WERI-Rb-1 (cell line): ENCODE measurements around the gene C9.

ENCODE experiments used
- DNase-seq: peaks from one replicate; pipeline ENCODE4 v3.0.0-alpha.2; 2020
- H3K27ac ChIP-seq: fragments of 250-450 bp; sonication (Bioruptor Pico); 2 replicates; pipeline ENCODE4 v1.5.1; 2020; ENCODE audit warnings: mild to moderate bottlenecking, moderate library complexity
- H3K27me3 ChIP-seq: fragments of 250-450 bp; sonication (Bioruptor Pico); 2 replicates; pipeline ENCODE4 v1.5.1; 2021; ENCODE audit warnings: mild to moderate bottlenecking, low read depth, moderate library complexity; ENCODE audit not compliant: insufficient read depth, severe bottlenecking
- H3K36me3 ChIP-seq: fragments of 250-450 bp; sonication (Bioruptor Pico); 2 replicates; pipeline ENCODE4 v1.5.1; 2020; ENCODE audit warnings: mild to moderate bottlenecking, moderate library complexity
- H3K4me3 ChIP-seq: 2 replicates; pipeline ENCODE4 v1.5.1; 2011; ENCODE audit warnings: low read depth, mild to moderate bottlenecking, control low read depth, low read length
- H3K9me3 ChIP-seq: fragments of 250-450 bp; sonication (Bioruptor Pico); 2 replicates; pipeline ENCODE4 v1.5.1; 2021; ENCODE audit warnings: mild to moderate bottlenecking, moderate library complexity; ENCODE audit not compliant: severe bottlenecking
- TF ChIP-seq, protein P1 (sequence below): IDR thresholded peaks from 2 replicates; pipeline ENCODE4 v1.5.1; 2011; ENCODE audit warnings: low read depth, mild to moderate bottlenecking, control low read depth, inconsistent platforms, low read length

C9 gene

DNA sequence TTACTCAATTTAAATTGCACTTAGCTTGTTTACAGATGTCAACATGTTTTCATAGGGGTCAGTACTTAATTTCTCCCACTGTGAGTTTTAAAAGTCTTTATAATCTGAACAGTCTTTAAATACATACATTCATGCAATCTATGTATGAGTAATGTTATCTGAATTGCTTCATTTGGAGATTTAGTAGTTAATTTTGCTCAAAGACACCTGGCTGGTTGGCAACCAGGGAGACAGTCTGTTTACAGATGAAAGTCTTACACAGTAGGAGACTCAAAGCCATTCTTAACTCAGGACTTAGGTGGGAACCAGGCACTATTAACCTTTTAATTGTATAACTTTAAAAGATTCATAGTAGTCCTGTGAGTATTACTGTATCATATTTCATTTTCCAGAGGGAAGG, 31.2 kb upstream of the C9 start:
- Histone ChIP-seq H3K4me3 (no peak overlapping the region), H3K36me3 (no peaks in the 10 kb centered on the region), H3K9me3 (no peaks in the 10 kb centered on the region), H3K27me3 (no peaks in the 10 kb centered on the region), H3K27ac (no peak overlapping the region)
- TF ChIP-seq, protein P1, sequence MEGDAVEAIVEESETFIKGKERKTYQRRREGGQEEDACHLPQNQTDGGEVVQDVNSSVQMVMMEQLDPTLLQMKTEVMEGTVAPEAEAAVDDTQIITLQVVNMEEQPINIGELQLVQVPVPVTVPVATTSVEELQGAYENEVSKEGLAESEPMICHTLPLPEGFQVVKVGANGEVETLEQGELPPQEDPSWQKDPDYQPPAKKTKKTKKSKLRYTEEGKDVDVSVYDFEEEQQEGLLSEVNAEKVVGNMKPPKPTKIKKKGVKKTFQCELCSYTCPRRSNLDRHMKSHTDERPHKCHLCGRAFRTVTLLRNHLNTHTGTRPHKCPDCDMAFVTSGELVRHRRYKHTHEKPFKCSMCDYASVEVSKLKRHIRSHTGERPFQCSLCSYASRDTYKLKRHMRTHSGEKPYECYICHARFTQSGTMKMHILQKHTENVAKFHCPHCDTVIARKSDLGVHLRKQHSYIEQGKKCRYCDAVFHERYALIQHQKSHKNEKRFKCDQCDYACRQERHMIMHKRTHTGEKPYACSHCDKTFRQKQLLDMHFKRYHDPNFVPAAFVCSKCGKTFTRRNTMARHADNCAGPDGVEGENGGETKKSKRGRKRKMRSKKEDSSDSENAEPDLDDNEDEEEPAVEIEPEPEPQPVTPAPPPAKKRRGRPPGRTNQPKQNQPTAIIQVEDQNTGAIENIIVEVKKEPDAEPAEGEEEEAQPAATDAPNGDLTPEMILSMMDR = no peak
- DNase-seq = no peak

DNA sequence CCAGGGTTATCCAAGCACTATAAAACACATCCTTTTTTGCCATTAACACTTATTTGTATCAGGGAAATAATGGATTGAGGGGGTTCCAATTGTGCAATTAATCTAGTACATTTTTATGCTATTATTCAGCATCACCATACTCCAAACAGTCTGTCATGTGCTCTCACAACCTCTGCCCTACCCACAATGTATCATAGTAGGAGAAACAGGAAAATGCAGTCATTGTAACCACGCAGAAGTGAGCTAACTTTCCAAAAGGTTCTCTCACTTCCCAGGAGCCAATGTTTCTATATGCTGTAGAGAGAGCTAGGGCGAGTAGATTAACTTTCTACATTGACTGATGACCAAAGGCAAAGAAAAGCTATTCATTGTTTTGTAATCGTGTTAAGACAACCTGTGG, 30.7 kb upstream of the C9 start:
- Histone ChIP-seq H3K27me3 (no peaks in the 10 kb centered on the region), H3K9me3 (no peaks in the 10 kb centered on the region), H3K4me3 (no peak overlapping the region), H3K36me3 (no peaks in the 10 kb centered on the region), H3K27ac (no peak overlapping the region)
- no peak for DNase-seq
- TF ChIP-seq, protein P1 = no peak

DNA sequence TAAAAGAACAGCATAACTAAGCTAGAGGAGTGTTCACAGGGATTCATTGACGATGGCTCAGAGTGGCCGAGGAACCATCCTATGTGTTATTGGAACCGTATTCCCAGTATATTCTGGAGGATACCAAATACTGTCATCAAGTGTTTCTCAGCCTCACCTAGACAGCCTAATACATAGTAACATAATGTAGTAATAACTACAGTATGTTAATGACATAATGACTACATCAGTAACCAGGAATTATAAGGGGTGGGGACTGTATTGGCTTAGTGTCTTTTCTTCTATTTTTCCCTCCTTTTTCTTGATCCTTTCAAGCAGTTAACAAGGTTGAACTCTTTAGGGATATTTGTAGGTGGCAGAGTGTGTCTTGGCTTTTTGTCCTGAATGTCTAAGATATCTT, 26.6 kb upstream of the C9 start:
- no peak for DNase-seq
- Histone ChIP-seq H3K27me3 (no peaks in the 10 kb centered on the region), H3K36me3 (no peaks in the 10 kb centered on the region), H3K9me3 (no peaks in the 10 kb centered on the region), H3K4me3 (no peak overlapping the region), H3K27ac (no peak overlapping the region)
- TF ChIP-seq, protein P1 = no peak

DNA sequence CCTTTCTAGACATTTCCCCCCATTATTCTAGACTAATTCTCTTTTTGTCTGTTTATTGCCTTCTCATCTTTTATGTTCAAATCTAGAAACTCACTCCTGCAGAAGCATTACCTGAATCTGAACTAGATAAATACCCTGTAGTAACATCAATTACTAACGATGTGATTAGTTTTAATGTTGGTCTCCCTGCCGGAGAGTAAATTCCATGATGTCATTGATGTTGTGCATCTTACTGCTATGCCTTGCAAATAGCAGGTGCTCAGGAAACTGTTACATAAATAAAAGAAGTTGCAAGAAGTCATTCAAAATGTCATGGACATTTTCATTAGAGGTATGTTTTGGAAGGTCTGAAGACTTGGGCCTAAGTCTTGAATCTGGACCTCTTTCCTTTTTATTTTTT, 23.0 kb upstream of the C9 start:
- Histone ChIP-seq H3K27me3 (no peaks in the 10 kb centered on the region), H3K4me3 (no peak overlapping the region), H3K9me3 (no peaks in the 10 kb centered on the region), H3K36me3 (no peaks in the 10 kb centered on the region), H3K27ac (no peak overlapping the region)
- DNase-seq = no peak
- TF ChIP-seq, protein P1 = no peak

DNA sequence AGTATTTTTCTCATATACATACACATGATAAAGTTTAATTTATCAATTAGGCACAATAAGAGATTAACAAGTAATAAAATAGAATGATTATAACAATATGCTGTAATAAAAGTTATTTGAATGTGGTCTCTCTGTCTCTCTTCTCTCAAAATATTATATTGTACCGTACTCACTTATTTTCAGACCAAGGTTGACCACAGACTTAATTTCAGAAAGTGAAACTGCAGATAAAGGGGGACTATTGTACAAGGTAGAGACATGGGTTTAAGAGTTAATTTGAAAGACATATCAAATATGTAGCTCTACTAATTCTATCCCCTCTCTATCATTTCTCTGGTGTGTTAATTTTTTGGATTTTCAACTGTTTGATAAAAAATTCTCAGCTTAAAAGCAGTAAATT, 20.0 kb upstream of the C9 start:
- H3K36me3 ChIP-seq = no peaks in the 10 kb centered on the region
- no peak overlapping the region for H3K4me3 ChIP-seq
- no peaks in the 10 kb centered on the region for H3K27me3 ChIP-seq
- TF ChIP-seq, protein P1 = no peak
- H3K27ac ChIP-seq = no peak overlapping the region
- DNase-seq = no peak
- H3K9me3 ChIP-seq = no peaks in the 10 kb centered on the region

DNA sequence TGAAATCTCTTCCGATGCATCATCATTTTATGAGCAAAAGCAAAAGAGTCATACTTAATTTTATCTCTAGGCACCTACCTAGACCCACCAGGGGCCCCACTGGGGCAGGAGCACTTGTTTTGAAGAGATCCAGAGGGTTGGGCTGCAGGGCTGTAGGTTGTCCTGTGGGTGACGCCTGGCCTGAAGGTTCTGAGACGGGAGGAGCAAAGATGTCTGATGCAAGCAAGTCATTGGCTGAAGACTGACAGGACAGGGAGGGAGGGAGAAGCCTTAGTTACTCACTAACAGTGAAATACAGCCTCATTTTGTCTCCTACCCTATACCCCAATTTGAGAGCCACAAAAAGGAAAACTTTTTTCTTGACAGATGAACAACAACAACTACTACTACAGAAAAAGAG, 17.1 kb upstream of the C9 start:
- no peak for DNase-seq
- Histone ChIP-seq H3K36me3 (no peaks in the 10 kb centered on the region), H3K4me3 (no peak overlapping the region), H3K9me3 (no peaks in the 10 kb centered on the region), H3K27ac (no peak overlapping the region), H3K27me3 (no peaks in the 10 kb centered on the region)
- TF ChIP-seq, protein P1 = no peak
